CD14-positive monocyte (primary cell): ENCODE measurements around the gene LRRK1. TPM values are rescaled to one million over a fixed set of nuclear protein-coding genes. Genes with fewer than 3 reads are reported as not detected.

ENCODE experiments used
- DNase-seq, 3 donors: peaks; one replicate each; pipeline ENCODE4 v3.0.0-alpha.2; 2011 to 2022
- H2AFZ ChIP-seq: 2 replicates; pipeline ENCODE4 v1.6.0; 2012; ENCODE audit warnings: mild to moderate bottlenecking, low read depth, low read length, inconsistent platforms; ENCODE audit not compliant: insufficient read depth, poor library complexity, severe bottlenecking
- H3K27ac ChIP-seq, 2 donors: 1 replicate in 1 of 2; 2 replicates in 1 of 2; pipeline ENCODE4 v1.5.1; 2012 to 2013; ENCODE audit warnings: low read length in 2 of 2, control low read depth in 1 of 2, inconsistent platforms in 1 of 2, low read depth in 1 of 2, mild to moderate bottlenecking in 1 of 2
- H3K27me3 ChIP-seq, 2 donors: one replicate each; pipeline versions ENCODE4 v1.6.0 to v1.6.1; 2011 to 2013; ENCODE audit warnings: low read length in 2 of 2; ENCODE audit not compliant: control insufficient read depth in 2 of 2, insufficient read depth in 2 of 2
- H3K36me3 ChIP-seq, 2 donors: replicated peaks in 1 of 2; 1 replicate in 1 of 2; 2 replicates in 1 of 2; pipeline versions ENCODE4 v1.5.1 to v1.6.1; 2012 to 2013; ENCODE audit warnings: low read length in 2 of 2, control low read depth in 1 of 2, inconsistent platforms in 1 of 2, mild to moderate bottlenecking in 1 of 2; ENCODE audit not compliant: insufficient read depth in 2 of 2, control insufficient read depth in 1 of 2
- H3K4me1 ChIP-seq, 2 donors: 1 replicate in 1 of 2; 2 replicates in 1 of 2; pipeline versions ENCODE4 v1.5.1 to v1.6.1; 2012 to 2013; ENCODE audit warnings: low read length in 2 of 2, control low read depth in 1 of 2, inconsistent platforms in 1 of 2, mild to moderate bottlenecking in 1 of 2, moderate library complexity in 1 of 2; ENCODE audit not compliant: insufficient read depth in 2 of 2, control insufficient read depth in 1 of 2
- H3K4me2 ChIP-seq: replicated peaks from 2 replicates; pipeline ENCODE3; 2012; ENCODE audit warnings: low read length, moderate library complexity, mild to moderate bottlenecking; ENCODE audit not compliant: poor library complexity, severe bottlenecking; ENCODE audit errors: extremely low read depth
- H3K4me3 ChIP-seq, 3 experiments: fragments of 200-600 bp in 1 of 3; sonication (generic) in 1 of 3; replicated peaks in 1 of 3; 1 replicate in 2 of 3; 2 replicates in 1 of 3; pipeline ENCODE4 v1.5.1; 2011 to 2013; ENCODE audit warnings: low read length in 3 of 3, mild to moderate bottlenecking in 3 of 3, control low read depth in 2 of 3, low read depth in 2 of 3, inconsistent platforms in 1 of 3, moderate library complexity in 1 of 3
- H3K79me2 ChIP-seq: 2 replicates; pipeline ENCODE4 v1.6.0; 2012; ENCODE audit warnings: mild to moderate bottlenecking, control low read depth, inconsistent platforms, low read length, moderate library complexity; ENCODE audit not compliant: insufficient read depth
- H3K9ac ChIP-seq: 2 replicates; pipeline ENCODE4 v1.6.0; 2017; ENCODE audit warnings: low read length, mild to moderate bottlenecking; ENCODE audit not compliant: insufficient read depth, poor library complexity, severe bottlenecking
- H3K9me3 ChIP-seq, 2 donors: replicated peaks in 1 of 2; 1 replicate in 1 of 2; 2 replicates in 1 of 2; pipeline versions ENCODE4 v1.5.1 to v1.6.1; 2012 to 2013; ENCODE audit warnings: low read length in 2 of 2, control low read depth in 1 of 2; ENCODE audit not compliant: control insufficient read depth in 1 of 2, insufficient read depth in 1 of 2
- H4K20me1 ChIP-seq: 2 replicates; pipeline ENCODE4 v1.6.0; 2012; ENCODE audit warnings: mild to moderate bottlenecking, low read length, control low read depth, moderate library complexity; ENCODE audit not compliant: insufficient read depth
- H3K27ac Mint-ChIP-seq, 7 donors: one replicate each; pipeline ENCODE4 v1.8.0; 2020; ENCODE audit warnings: mild to moderate bottlenecking in 7 of 7, mixed read lengths in 7 of 7, moderate library complexity in 6 of 7, inconsistent platforms in 2 of 7
- H3K27me3 Mint-ChIP-seq, 3 donors: one replicate each; pipeline ENCODE4 v1.8.0; 2021 to 2022; ENCODE audit warnings: low read depth in 3 of 3, mild to moderate bottlenecking in 3 of 3, mixed read lengths in 3 of 3, moderate library complexity in 3 of 3, inconsistent platforms in 1 of 3
- H3K36me3 Mint-ChIP-seq, 2 donors: one replicate each; pipeline ENCODE4 v1.8.0; 2020; ENCODE audit warnings: mixed read lengths in 2 of 2, inconsistent platforms in 1 of 2, mild to moderate bottlenecking in 1 of 2
- H3K4me1 Mint-ChIP-seq: one replicate; pipeline ENCODE4 v1.8.0; 2020; ENCODE audit warnings: mild to moderate bottlenecking, mixed read lengths
- H3K4me3 Mint-ChIP-seq, 2 donors: one replicate each; pipeline ENCODE4 v1.8.0; 2020; ENCODE audit warnings: mild to moderate bottlenecking in 2 of 2, mixed read lengths in 2 of 2, moderate library complexity in 1 of 2
- H3K9me3 Mint-ChIP-seq, 7 donors: one replicate each; pipeline ENCODE4 v1.8.0; 2020 to 2022; ENCODE audit warnings: mixed read lengths in 7 of 7, mild to moderate bottlenecking in 6 of 7, moderate library complexity in 6 of 7, inconsistent platforms in 2 of 7
- CTCF ChIP-seq: fragments of 200-600 bp; IDR thresholded peaks from one replicate; pipeline ENCODE4 v1.8.0; 2022; ENCODE audit warnings: antibody characterized with exemption, mild to moderate bottlenecking
- WGBS: methylation state at CpG from one replicate; pipeline ENCODE4 v1.1.5; 2013; ENCODE audit warnings: missing lambda C conversion rate; ENCODE audit not compliant: insufficient coverage; 5-methylcytosine and 5-hydroxymethylcytosine counted together
- intact Hi-C, 2 donors: fragments of 100-400 bp; cut with micrococcal nuclease; formaldehyde crosslinking; loops; one replicate each; pipeline versions ENCODE4 v1.15.0 to v1.15.1; 2023
- polyA plus RNA-seq, 3 donors: library from polyadenylated mRNA; depleted of rRNA in 1 of 3; unstranded in 2 of 3; stranded (reverse) in 1 of 3; fragments of 300-500 nt in 2 of 3; fragments of >200 nt in 1 of 3; fragmentation: Illumina TruSeq in 2 of 3; gene quantifications; 1 replicate in 2 of 3; 2 replicates in 1 of 3; pipeline ENCODE4 v1.2.3, GENCODE V29; 2012 to 2021

LRRK1 gene
- polyA plus RNA-seq, 3 donors: 1.7 to 18.9 (median 5.4) TPM

DNA sequence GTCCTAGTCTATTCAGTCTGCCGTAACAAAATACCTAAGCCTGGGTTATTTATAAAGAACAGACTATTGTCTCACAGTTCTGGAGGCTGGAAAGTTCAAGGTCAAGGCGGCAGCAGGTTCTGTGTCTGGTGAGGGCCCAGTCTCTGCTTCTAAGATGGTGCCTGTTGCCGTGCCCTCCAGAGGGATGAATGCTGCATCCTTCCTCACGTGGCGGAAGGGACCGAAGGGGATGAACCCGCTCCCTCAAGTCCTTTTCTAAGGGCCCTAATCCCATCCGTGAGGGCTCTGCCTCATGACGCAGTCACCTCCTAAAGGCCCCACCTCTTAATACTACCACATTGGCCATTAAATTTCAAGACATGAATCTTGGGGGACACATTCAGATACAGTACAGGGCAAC, 199.0 kb downstream of the LRRK1 start:
- Histone ChIP-seq H3K4me1 (peaks cover 23 to 33% of the 10 kb centered on the region in 2 donors), H4K20me1 (no peaks in the 10 kb centered on the region), H3K79me2 (no peaks in the 10 kb centered on the region), H3K4me2 (no peak overlapping the region), H3K36me3 (no peaks in the 10 kb centered on the region), H2AFZ (no peak overlapping the region), H3K4me3 (no peak overlapping the region), H3K27me3 (peaks cover 0 to 7% of the 10 kb centered on the region in 2 donors), H3K9me3 (no peaks in the 10 kb centered on the region), H3K9ac (no peak overlapping the region), H3K27ac (no peak overlapping the region)
- intact Hi-C loops: no loop called here
- H3K27ac Mint-ChIP-seq: no peak overlapping the region
- peaks cover 0 to 1% of the 10 kb centered on the region in 2 donors for H3K36me3 Mint-ChIP-seq
- DNase-seq: no peak
- peaks cover 38% of the 10 kb centered on the region for H3K4me1 Mint-ChIP-seq
- peaks cover 0 to 2% (median under 1%) of the 10 kb centered on the region in 7 donors for H3K9me3 Mint-ChIP-seq
- no peak overlapping the region for H3K4me3 Mint-ChIP-seq
- 97% methylated on average over 5 of the region's 9 CpGs for WGBS
- no peak for TF ChIP-seq CTCF
- peaks cover 11 to 23% (median 14%) of the 10 kb centered on the region in 3 donors for H3K27me3 Mint-ChIP-seq

- no peak overlapping the region for H3K9ac ChIP-seq
- WGBS: 94% methylated on average over 8 of the region's 10 CpGs
- peaks cover 0 to 4% of the 10 kb centered on the region in 2 donors for H3K36me3 Mint-ChIP-seq
- H3K4me1 ChIP-seq: peaks cover 28 to 38% of the 10 kb centered on the region in 2 donors
- no peak for TF ChIP-seq CTCF
- H3K4me3 ChIP-seq: no peak overlapping the region
- peaks cover 11 to 23% (median 14%) of the 10 kb centered on the region in 3 donors for H3K27me3 Mint-ChIP-seq
- intact Hi-C loops: no loop called here
- no peak for DNase-seq
- no peaks in the 10 kb centered on the region for H3K79me2 ChIP-seq
- H3K9me3 Mint-ChIP-seq: peaks cover 0 to 5% (median 3%) of the 10 kb centered on the region in 7 donors
- peaks cover 0 to 7% of the 10 kb centered on the region in 2 donors for H3K27me3 ChIP-seq
- peaks cover 43% of the 10 kb centered on the region for H3K4me1 Mint-ChIP-seq
- no peak overlapping the region for H3K27ac Mint-ChIP-seq
- H4K20me1 ChIP-seq: no peaks in the 10 kb centered on the region
- no peaks in the 10 kb centered on the region for H3K36me3 ChIP-seq
- H3K4me3 Mint-ChIP-seq: no peak overlapping the region
- H3K4me2 ChIP-seq: no peak overlapping the region
- no peak overlapping the region for H2AFZ ChIP-seq
- H3K9me3 ChIP-seq: no peaks in the 10 kb centered on the region
- H3K27ac ChIP-seq: no peak overlapping the region
These were observed 199.5 kb downstream of the LRRK1 start for GRCh38 chr15:101118615-101119014.
